Amniotic stem cell (primary cell): ENCODE results near the gene MIER1.
"Not testable (repeated sequence)": the region's sequence is repeated elsewhere in the genome, so short reads cannot be mapped to it uniquely, and the experiment has no call there.

Source experiments
- DNase-seq: peaks from one replicate; lab custom pipeline; 2025; lab: John Stamatoyannopoulos, UW

The MIER1 gene

DNA sequence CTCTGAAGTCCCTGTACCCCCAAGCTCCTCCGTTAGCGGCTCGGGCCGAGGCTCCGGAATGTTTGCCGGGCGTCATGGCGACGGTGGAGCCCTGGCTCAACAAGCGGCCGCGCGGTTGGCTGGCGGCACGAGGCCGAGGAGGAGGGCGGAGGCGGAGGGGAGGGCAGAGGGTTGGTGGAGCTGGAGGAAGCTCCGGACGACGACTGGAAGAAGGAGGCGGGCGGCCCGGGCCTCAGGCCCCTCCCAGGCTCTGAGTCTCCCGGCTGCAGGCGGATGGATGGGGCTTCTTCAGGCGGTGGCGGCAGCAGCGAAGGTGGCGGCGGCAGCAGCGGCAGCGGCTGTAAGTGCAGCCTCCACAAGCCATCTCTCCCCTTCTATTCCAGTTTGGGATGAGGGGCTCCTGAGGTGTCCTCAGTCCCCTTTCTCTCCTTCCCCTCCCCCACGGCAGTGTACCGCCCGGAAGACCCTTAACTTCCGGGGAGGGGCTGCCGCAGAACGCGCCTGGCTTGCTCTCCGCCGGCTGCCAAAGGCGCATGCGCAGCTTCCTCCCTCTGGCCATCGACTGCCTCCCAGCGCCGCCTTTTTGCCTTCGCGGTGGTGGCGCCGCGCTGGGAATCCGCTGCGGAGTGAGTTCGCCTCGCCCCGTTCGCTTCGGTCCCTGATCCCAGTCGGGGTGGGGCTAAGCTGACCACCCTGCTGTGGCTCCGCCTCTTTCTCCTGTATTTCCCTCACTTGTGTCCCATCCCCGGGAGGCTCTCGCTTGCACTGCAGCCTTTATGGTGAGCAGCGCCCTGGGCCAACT, at the start of gene MIER1, which contains the start of gene DNAI4:
MIER1 (plus strand) TSS at position 235 of the 802 bp plus-strand sequence; CDS start at position 274, 39 bp downstream.
DNAI4 (minus strand) TSS at position 101 of the 802 bp plus-strand sequence; CDS start at position 76, 25 bp downstream.
- DNase-seq = peak; percentile 97

DNA sequence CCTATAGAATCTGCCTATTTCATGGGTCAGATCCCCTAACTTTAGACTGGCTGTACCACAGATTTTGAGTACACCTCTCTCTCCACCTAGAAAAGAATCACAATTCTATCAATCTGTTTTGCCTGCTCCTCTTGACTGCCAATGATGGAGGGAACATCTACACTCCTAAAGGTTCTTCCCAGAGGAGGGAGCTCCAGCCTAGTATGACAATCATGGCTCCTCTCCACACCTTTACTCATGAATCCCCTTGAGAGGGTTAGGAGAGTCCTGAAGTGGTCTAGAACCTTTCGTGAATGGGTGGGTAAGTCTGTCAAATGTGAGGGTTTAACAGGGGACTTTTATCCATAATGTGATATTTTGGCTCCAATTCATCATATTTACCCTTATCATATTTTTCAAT, 48.1 kb upstream of the MIER1 start:
- DNase-seq = no peak

DNA sequence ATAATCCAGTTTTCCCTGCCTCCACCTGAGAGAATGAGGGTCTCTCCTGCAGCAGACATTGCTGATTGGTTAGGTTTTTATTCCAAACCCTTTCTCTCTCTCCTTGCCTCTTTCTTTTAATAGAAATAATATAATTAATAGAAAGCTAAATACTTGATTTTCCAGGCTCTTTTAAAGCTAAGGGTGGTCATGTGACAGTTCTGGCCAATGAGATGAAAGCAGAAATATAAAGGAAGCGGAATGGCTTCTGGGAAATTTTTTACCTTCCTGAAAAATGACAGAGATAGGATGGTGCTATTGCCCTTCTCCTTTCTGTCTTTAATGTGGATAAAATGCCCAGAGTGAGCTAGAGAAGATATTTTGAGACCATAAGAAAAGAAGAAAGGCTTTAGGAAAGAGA, 35.8 kb upstream of the MIER1 start:
- DNase-seq = no peak

DNA sequence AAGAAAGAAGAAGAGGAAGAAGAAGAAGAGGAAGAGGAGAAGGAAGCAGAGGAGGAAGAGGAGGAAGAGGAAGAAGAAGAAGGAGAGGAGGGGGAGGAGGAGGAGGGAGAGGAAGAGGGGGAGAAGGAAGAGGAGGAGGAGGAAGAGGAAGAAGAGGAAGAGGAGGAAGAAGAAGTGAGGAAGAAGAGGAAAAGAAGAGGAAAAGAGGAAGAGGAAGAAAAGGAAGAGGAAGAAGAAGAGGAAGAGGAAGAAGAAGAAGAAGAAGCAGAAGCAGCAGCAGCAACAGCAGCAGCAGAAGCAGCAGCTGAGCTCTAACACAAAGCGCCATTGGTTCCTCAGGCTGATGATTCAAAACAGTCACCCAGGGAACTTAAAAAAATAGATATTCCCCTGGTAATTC, 34.2 kb upstream of the MIER1 start:
- DNase-seq = no peak

DNA sequence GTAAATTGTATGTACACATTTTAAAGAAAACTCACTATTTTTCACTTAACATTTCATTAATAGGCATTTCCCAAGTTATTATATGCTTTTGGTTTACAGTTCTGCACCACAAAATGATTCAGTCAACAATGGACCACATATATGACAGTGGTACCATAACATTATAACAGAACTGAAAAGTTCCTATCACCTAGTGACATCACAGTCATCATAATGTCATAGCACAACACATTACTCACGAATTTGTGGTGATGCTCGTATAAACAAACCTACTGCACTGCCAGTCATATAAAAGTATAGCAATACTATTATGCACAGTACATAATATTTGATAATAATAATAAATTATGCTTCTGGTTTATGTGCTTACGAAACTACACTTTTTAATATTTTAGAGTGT, 31.1 kb upstream of the MIER1 start:
- no peak for DNase-seq

DNA sequence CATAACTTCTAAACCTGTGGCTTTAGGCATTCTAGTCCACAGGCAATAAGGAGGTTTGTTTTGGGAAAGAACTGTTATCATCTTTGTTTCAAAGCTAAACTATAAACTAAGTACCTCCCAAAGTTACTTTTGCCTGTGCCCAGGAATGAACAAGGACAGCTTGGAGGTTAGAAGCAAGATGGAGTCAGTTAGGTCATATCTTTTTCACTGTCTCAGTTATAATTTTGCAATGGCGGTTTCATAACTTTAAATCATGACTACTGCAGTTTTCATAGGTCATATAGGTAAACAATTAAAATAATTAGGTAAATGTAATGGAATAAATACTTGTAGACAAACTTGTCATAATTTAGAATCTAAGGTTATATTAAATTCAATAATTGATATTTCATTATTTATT, 9.6 kb upstream of the MIER1 start:
- not testable (repeated sequence) for DNase-seq

DNA sequence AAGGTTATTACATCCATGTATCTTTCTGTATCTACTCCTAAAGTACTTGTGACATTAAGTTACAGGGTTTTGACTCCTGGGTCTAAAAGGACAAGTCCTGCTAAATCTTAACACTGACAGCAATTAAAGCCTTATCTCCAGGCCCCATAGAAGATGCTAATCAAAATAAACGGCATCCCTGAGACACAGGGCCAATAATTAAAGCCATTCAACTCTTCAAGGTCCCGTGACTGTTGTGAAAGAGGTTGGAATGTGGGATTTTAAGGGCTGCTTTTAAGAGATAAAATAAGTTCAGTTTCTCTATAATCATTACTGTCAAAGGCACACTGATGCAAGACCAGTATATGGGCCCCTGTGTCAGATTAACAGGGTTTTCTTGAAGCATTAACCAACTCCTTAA, 8.5 kb upstream of the MIER1 start:
- no peak for DNase-seq

DNA sequence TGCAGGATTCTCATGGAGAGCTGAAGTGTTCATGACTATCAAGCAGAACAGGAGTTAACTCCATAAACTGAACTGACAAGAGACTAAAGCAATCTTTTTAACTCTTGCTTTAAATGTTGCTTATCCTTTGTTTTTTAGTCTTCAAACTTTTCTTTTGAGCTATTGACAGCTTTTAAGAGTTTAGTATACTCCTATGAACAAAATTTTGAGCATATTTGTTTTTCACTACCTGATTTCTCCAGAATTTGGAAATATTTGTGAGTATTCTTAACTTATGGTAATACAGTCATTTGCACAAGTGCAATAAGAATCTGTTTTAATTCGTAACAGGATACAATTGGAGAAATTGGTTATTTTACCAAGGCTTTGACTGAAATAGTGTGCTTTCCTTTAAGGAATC, 7.3 kb upstream of the MIER1 start:
- no peak for DNase-seq

DNA sequence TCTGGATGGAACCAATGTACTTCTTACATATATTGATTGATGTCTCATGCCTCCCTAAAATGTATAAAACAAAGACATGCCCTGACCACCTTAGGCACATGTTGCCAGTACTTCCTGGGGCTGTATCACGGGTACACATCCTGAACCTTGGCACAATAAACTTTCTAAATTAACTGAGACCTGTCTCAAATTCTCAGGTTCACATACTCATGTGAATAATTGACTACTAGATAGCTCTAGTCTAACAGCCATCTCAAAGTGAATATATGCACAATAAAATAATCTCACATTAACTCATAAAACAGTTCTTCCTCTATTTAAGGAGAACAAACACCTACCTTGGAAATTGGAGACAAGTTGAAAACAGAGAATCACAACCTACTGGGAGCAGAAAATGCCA, 5.7 kb upstream of the MIER1 start:
- no peak for DNase-seq

DNA sequence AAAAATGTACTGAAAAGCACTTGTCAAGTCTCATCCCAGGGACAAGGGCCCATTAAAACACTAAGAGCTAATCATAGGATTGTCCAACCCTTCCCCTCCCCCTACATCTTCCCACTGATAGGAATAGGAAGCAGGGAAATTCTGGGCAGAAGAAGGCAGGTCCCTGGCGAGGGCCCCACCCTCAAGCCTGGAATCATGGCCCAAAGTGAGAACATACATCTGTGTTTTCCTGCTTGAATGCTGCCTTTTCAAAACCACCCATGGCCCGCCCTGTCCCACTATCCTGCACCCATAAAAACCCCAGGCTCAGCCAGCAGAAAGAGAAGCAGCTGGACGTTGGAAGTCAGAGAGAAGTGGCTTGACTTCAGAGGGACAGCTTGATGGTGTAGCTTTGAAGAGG, 5.0 kb upstream of the MIER1 start:
- DNase-seq = no peak

DNA sequence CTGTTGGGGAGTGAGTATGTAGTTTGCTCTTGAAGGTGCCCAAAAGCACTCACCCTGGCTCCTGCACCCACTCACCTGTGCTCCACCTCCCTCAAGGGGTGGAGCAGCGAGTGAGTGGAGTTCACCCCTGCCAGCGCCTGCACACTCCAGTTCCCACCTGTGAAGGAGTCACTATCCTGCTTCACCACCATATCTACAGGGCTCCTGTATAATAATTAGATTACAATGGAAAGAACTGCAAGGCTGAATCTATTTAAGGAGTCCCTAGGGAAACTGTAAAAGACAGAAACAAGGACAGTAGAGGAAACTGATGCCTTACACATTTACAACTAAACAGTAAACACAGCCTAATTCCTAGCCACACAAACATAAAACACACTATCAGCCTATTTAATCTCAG, 4.2 kb upstream of the MIER1 start:
- no peak for DNase-seq

DNA sequence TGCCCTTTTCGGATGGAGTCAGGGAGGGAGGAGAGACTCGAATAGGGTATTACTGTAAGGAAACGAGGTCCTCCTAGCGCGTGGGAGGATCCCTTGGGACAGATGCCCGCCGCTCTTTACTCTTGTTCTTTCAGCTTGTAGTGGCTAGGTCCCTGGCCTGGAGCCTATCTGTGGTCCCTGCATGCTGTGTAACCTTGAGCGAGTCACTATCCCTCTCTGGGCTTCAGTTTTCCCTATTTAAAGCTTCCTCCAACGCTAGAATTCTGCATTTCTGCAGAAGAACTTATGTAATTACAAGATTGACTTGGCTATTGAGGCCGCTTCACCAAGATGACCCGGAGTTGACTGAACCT, 744 bp downstream of the MIER1 start:
- DNase-seq = no peak

DNA sequence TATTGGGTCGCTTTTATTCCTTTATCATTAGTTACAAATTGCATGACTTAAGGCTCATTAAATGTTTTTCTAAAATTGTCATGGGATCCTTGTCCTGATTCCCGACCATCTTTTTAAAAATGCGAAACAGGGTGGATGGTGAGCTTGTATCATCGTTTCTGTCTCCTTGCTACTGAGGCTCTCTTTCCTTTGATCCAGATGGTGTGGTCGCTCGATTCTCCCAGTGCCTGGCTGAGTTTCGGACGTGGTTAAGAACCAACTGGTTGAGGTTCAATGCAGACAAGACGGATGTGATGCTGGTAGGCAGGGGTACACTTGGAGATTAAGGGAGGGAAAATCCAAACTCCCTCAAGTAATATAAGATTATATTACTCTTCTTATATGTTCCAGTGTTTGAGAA, 1.2 kb downstream of the MIER1 start:
- DNase-seq = no peak

DNA sequence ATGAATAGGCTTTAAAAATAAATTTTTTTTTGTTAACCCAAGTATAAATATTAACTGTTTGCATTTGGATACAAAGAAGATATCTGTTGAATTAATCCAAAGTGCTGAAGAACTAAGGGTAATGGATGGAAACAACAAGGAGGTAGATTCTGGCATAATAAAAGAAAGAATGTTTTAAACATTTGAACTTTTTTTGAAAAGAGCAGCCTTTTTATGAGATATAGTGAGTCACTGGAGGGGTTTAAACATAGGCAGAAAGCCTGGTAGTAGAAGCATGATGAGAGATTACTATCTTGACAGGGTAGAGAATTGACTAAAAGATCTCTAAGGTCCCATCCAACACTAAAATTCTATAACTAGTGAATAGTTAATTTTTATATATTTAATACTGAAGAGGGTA, 2.7 kb downstream of the MIER1 start:
- DNase-seq = no peak

DNA sequence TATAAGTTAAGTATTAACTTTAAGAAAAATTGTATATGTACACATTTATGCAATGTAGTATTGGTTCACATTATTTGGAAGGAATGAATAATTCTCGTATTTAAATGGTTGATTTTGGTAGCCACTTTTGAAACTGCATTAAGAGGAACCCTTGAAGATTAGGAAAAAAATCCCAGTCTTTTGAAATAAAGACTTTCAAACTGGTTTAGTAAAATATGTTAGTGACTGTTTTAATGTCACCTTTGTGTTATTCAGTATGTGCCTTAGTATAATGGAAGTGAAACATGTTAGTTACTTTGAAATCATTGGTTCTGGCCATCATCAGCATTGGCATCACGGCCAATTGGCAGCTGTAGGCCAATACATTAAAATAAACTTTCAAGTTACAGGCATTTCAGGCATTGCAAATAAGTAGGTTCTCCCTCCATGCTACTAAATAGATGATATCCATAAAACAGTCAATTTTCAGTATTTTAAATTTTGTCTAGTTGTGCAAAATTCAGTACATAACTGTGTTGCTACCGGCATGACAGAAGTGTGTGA, 4.4 kb downstream of the MIER1 start:
- no peak for DNase-seq

DNA sequence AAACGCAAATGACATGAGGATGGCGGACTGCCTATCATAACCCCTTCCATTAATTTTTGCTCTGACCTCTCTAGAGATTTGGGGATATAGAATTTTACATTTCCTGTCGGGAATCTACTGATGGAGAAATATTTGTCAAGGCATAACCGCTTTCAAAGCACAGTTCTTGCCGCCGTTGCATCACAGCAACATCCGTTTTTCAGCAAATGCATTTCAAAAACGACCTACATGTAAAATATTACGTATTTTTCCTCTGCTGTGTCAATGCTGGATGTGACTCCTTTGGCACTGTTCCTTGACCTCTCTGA, 4.9 kb downstream of the MIER1 start:
- DNase-seq = peak; percentile 66

DNA sequence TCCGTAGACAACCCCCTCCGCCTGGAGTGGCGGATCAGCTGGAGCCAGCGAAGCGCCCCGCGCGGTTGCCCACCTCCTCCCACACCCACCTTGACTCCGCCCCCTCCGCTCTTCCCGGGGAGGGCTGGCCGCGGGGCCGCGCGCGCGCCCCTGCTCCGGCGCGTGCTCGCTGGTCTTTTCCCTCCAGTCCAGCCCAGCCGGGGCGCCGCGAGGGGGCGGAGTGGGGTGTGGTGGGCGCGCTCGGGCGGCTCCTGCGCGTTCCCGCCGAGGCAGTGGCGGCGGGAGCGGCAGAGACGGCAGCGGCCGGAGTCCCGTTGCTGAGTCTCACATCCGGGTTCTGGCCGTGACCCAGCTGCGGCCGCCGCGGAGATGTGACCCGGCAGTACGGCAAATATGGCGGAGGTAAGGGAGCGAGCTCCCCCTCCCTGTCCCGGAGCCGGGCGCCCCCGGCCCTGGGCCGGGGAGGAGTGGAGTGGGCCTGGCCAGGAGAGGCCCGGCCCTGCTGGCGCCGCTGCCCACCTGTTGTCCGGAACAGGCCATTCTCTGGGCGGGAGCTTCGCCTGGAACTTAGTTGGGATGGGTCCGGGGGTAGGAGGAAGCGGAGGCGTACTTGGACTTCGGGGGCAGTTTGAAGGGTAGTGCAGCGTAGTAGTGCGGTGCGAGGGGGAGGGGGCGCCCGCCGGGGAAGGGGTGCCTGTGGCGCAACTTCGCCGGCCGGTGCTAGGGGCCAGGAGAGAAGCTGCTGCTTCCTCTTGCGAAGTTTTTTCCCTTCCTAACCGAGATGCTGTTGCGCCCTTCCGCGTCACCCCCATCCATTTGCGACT, 5.4 kb downstream of the MIER1 start:
- DNase-seq = peak; percentile 82

DNA sequence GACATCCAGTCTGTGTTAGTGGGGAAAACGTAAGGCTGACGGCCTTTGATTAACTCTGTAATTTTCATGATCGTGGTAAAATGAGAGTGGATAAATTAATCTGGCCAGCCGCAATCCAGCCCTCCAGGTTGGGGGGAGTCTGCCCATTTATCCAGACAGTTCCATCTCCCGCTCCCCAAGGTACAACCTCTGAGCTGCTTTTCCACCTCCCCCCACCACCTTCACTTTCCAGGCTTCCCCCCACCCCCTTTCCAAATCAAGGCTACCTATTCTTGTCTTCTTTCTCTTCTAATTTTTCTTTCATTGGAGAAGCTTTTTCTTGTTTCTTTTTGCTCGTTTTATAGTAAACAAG, 6.0 kb downstream of the MIER1 start:
- DNase-seq = no peak

DNA sequence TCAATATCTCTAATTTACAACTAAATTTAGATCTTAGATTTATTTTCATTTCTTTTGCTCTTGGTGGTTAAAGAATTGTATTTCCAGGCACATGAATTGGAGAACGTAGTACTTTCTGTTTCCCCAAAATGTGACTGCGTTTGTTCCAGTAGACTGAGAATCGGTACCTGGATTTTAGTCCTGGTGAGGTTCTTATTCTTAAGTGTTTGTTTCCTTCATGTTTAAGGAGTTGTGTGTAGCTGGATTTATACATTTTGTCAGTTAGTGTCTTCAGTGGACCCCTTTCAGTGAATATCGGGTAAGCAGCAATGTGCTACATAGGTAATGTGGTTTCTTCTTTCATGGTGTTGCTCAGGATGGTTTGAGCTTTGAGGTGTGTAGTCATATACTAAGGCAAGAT, 6.8 kb downstream of the MIER1 start:
- no peak for DNase-seq

DNA sequence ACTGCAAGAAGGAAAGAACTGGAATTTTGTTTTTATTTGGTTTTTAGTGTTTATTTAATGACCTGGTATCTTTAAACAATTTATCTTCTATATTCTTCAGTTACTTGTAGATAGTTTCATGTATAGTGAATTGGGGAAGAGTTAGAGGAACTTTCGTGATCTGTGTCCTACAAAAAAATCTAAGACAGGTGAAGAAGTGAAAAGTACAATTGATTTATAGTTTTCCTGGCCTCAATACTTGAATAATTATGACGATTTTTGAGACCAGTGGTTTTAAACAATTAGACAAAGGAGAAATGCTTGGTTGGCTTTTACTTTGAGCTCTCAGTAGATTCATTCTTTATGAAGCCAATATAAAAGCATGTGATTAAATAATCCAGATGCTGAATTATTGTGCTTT, 7.5 kb downstream of the MIER1 start:
- no peak for DNase-seq

DNA sequence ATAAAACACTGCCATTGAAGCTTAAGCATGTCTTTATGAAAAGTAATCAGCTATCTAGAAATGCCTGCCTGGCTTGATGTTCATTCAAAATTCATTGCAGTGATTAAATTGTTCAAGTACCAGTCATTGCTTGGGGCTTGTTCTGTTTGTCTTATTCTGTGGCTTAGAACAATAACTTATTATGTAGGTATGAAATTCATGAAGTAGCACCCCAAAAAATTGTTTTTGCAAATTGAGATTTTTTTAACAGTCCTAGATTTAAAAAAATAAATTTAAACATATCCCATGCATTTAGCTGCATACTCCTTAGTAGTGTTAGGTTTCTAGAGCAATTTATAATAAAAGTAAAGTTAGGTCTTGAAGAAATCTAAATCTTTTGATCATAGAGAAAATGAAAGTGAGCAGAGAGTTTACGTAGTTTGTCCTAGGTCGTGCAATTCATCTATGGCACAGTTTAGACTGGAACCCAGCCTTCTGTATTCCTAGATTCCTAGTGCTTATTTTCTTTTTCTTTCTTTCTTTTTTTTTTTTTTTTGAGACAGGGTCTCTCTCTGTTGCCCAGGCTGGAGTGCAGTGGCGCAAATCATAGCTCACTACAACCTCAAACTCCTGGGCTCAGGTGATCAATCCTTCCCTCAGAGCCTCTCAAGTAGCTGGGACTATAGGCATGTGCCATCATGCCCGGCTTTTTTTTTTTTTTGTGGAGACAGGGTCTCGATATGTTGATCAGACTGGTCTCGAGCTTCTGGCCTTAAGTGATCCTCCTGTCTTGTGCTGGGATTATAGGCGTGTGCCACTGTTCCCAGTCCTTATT, 9.3 kb downstream of the MIER1 start:
- DNase-seq = no peak

DNA sequence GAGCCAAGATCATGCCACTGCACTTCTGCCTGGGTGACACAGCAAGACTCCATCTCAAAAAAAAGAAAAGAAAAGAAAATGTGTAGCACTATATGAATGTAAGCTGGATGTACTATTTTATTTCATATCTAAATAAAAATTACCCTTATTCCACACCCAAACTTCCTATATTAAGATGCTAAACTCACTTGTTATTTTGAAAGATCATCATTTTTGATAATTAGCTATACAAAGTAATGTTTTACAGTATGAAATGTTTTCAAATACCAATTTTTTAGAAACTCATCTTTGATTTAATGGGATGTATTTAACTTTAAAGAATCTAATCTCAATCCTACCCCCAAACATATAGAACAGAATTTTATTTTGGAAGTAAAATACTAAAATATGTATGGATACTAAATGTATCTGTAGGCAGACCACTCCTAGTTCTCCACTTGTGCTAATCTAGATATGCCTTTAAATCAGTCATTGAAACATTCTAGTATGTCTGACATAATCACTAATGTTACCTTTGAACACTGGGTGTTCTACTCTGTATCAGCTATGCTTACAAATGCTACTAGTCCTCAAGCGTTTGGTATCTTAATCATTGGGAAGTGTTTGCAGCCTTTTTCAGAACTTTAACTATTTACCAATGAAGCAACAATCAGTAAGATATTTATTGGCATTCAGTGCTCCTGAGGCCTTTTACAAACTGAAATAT, 12.9 kb downstream of the MIER1 start:
- DNase-seq = no peak
